HG03565 (cell line): ENCODE data around the gene ZFAND4.
"Not testable (repeated sequence)": the region's sequence is repeated elsewhere in the genome, so short reads cannot be mapped to it uniquely, and the experiment has no call there.

Experiments
- ATAC-seq: cut with Tn5 transposase; IDR thresholded peaks from one replicate; pipeline ENCODE4 v1.9.1; 2021; ENCODE audit warnings: mild to moderate bottlenecking, moderate library complexity; ENCODE audit not compliant: unreplicated experiment

The ZFAND4 gene

DNA sequence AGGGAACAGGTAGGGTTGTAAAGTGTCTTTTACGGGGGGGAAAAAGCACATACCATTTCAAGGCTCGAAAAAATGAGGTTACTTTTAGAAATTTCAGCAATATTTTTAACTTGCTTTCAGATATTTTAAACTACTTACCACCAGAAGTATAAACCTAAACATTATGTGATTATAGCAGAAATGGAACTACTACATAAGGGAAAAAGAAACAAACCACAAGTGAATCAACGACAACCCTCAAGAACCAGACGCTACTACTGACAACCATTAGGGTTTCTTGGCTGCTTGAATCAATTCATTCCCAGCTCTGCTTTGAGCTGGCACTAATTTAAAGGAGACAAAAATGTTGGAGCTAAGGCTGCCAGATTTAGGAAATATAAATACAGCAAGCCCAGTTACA lies 80.1 kb downstream of the ZFAND4 start:
- no peak for ATAC-seq

GRCh38 chr10:45591280-45591679 lies 81.3 kb downstream of the ZFAND4 start:
- no peak for ATAC-seq

DNA sequence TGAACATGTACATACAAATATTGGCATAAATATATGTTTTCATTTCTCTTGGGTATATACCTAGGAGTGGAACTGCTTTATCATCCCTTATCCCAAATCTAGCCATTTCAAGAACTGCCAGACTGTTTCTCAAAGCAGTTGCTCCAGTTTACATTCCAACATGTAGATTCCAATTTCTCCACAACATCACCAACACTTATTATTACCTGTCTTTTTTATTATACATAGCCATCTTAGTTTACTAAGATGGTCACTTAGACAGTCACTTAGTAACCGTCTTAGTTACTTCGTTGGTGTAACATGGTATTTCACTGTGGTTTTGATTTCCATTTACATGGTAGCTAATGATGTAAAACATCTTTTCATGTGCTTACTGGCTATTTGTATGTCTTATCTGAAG lies 82.7 kb downstream of the ZFAND4 start:
- ATAC-seq = no peak

- ATAC-seq = no peak
Observed at GRCh38 chr10:45589009-45589408, 83.6 kb downstream of the ZFAND4 start.

- ATAC-seq = no peak
Observed at GRCh38 chr10:45586028-45586824, 86.3 kb downstream of the ZFAND4 start.

- no peak for ATAC-seq
Observed at GRCh38 chr10:45585131-45585530, 87.4 kb downstream of the ZFAND4 start.

DNA sequence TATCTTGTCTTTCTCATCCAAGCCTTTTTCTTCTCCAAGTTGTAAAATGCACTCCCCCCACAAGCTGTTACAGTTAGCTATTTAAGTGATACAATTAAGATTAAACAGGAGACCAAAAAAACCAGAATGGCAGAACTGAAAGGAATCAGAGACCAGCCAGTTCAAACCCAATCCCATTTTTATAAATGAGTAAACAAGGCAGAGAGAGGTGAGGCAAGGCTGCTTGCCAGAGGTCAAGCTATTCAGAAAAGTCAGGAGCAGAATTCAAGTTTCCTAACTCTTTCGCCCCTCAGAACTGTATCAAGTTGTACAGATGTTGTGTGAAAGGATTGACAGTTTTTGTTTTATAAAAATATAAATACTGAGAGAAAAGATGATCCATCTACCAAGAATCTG lies 90.2 kb downstream of the ZFAND4 start:
- no peak for ATAC-seq

DNA sequence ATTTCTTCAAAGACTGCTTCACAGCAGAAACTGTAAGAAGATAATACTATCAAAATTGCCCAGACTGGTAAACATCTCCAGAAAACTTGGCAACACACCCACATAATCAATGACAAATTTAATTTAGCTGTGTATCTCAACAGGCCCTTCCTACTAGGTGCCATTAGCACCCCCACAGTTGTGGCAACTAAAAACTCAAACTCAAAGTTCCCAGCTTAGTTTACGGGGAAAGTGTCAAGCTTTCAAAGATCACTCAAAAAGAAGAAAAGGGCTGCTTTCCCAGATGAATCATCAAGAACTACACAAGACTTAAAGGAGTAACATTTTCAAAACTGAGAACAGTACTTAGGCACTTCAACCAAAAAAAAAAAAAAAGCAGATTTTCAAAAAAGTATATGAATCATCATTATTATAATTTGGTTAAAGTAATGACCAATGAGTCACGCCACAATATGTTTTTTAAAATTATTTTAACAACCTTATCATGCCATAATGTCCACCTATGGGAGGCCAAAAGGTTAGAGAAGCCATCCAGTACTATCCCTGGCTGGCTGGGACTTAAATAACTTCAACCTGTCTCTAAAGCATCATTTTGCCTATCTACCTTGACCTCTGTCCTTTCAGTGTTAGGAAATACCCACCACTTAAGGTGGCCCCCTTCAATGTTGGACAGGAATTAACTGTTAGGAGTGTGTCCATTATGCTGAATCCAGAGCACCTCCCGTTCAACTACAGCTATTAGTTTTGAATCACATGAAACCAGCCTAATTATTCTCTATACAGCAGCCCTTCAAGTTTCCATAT lies 90.8 kb downstream of the ZFAND4 start:
- no peak for ATAC-seq

- peak; percentile 28 for ATAC-seq
Observed at GRCh38 chr10:45581216-45581549, 91.4 kb downstream of the ZFAND4 start.

- ATAC-seq = peak; percentile 36
Observed at GRCh38 chr10:45580371-45581215, 92.0 kb downstream of the ZFAND4 start.

DNA sequence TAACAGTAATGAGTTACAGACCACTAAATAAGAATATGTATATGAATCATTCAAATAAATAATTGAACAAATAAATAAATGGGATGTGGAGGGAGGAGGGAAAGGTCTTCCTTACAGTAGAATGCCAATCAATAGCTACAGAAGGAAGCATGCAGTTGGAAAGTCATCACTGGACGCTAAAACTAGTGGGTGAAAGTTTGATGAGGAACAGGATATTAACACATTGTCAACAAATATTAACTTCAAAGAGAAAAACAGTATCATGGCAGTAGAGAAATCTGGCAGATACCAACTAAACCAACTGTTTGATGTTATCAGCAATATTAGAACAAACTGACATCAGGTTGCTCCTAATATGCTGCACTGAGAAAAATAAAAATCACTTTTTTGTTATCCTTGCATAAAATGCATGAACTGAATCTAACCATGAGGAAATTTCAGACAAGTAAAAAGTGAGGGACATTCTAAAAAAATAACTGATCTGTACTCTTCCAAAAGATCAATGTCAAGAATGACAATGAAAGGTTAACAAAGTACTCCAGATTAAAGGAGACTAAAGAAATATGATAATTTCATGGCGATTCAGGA lies 94.1 kb downstream of the ZFAND4 start:
- ATAC-seq = no peak

- ATAC-seq = no peak
Observed at GRCh38 chr10:45575966-45576597, 96.5 kb downstream of the ZFAND4 start.

DNA sequence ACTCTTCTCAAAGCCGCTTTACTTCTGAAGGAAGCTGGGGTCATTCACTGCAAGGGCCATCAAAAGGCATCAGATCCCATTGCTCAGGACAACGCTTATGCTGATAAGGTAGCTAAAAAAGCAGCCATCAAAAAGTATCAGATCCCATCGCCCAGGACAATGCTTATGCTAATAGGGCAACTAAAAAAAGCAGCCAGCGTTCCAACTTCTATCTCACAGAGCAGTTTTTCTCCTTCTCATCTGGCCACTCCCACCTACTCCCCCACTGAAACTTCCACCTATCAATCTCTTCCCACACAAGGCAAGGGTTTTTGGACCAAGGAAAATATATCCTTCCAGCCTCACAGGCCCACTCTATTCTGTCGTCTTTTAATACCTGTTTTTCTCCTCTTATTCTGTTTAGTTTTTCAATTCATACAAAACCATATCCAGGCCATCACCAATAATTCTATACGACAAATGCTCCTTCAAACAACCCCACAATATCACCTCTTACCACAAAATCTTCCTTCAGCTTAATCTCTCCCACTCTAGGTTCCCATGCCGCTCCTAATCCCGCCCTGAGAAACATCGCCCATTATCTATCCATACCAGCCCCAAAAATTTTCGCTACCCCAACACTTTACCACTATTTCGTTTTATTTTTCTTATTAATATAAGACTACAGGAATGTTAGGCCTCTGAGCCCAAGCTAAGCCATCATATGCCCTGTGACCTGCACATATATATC lies 97.4 kb downstream of the ZFAND4 start:
- ATAC-seq = not testable (repeated sequence)

DNA sequence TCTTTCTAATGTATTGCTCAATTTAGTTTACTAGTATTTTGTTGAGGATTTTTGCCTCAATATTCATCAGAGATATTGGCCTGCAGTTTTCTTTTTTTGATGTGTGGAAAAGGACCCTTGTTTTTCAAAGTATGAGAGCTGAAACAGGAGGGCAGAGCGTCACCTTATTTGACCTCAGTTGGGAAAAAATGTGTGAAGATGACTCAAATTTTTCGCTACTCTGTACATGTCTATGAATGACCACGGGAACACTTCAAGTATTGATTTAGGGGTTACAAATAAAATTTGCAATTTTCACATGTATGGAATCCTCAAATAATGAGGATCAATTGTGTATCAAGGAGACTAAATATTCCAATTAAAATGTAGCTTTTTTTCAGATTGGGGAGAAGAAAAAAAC lies 103.1 kb downstream of the ZFAND4 start:
- no peak for ATAC-seq

GRCh38 chr10:45566415-45566814 lies 106.2 kb downstream of the ZFAND4 start:
- no peak for ATAC-seq
